Myocyte (in vitro differentiated cells): Measurements from ENCODE around the gene HBEGF. TPM values are rescaled to one million over a fixed set of nuclear protein-coding genes. Genes with fewer than 3 reads are reported as not detected.

Experiments
- DNase-seq: peaks from one replicate; pipeline ENCODE4 v3.0.0-alpha.2; 2012; ENCODE audit warnings: low read depth
- total RNA-seq: library from RNA; depleted of rRNA; stranded (reverse); fragments of >200 nt; gene quantifications from 2 replicates; pipeline ENCODE4 v1.2.3, GENCODE V29; 2014

The HBEGF gene
- total RNA-seq, 1 donor from 2014 or later: 10.2 TPM

GRCh38 chr5:140338336-140338735 is 8.1 kb downstream of the HBEGF start:
- DNase-seq: no peak

DNA sequence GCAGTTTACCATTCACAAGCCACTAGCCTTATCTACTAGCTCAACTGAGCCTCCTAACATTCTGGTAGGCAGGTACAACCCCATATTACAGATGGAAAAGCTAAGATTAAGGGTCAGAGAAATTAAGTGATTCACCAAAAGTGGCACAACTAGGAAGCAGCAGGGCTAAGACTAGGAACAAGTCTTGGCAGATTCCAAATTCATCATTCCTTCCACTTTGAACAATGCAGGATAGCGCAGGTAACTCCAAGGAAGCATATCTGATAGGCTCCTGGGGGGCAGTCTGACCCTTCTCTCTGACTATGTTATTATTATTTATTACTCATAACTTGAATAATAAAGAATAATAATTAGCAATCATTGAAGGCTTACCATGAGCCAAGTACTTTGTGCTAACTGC is 8.5 kb downstream of the HBEGF start:
- no peak for DNase-seq

DNA sequence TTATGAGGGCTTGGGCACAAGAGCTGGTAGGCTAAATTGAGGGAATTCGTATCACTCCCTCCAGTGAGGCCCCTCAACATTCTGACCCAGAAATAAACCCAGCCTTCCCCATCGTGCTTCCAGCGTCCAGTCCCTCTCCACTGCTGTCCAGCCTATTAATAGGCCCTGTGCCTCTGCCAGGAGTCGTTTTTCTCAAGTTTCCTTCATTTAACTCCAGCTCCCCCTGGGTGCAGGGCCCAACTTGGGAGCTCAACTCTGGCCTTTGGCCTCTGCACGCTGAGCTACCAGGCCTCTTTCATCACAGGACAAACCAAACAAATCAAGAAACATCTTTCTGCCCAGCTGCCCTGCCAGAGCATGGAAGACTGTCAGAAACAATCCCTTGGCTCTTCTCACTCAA is 10.0 kb downstream of the HBEGF start:
- DNase-seq: peak; percentile 23

DNA sequence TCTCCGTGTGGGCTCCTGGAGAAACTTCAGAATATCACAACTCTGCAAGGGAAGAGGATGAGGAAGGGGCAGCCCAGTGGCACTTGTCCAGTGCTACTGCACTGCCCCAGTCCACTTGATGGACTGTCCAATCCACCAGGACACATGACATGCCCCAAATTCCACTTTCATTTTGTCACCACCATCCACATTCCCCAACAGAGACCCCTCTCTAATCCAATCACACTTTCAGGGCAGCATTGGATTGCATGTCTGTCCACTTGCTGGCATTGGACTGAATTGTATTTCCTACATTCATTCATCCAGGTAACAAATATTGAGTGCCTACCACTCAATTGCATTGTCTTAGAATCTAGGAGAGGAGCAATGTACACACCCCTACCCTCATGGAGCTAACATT is 14.8 kb downstream of the HBEGF start:
- no peak for DNase-seq

GRCh38 chr5:140329739-140330481 is 16.5 kb downstream of the HBEGF start:
- DNase-seq: no peak

GRCh38 chr5:140328036-140328764 is 18.2 kb downstream of the HBEGF start:
- DNase-seq: no peak

- no peak for DNase-seq
Measured at GRCh38 chr5:140327589-140327988, 18.8 kb downstream of the HBEGF start.

DNA sequence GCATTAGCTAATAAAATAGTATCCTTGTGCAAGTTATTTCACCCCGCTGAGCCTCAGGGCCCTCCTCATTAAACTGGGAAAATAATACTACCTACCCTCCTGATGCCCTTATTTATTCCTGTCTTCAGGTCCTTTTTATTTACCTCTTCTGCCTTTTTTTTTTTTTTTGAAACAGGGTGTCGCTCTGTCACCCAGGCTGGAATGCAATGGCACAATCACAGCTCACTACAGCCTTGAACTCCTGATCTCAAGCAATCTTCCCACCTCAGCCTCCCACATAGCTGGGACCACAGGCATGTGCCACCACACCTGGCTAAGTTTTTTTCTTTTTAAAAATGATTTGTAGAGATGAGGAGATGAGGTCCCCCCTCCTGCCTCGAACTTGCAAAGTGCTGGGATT is 20.9 kb downstream of the HBEGF start:
- no peak for DNase-seq

DNA sequence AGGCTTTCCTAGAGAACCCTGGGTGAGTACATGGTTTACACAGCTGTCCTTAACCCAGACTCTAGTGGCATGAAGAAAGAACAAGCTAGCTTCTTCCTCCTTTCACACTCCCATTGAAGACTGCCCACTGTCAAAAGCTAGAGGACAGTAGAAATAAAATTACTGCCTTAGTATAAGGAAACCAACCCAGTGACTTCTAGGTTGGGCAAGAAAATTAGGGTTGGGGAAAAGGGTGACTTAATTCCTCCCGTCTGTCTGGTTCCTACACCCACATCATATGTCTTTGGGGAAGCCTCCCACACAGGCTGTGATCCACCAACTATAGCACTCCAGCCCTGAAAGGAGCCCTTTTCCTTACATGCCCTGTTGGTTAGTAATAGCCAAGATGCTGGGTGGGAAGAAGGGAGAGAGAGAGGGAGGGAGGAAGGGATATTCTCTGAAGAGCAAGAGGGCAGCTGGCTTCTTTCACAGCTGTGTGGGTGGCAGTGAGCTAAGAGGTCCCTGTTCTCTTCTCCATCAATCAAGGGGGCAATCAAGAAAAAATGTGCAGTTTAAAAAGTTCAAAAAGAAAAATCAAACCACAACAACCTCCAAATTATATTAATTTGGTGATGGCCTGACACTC is 21.7 kb downstream of the HBEGF start:
- DNase-seq: no peak

GRCh38 chr5:140324041-140324600 is 22.3 kb downstream of the HBEGF start:
- DNase-seq: no peak

DNA sequence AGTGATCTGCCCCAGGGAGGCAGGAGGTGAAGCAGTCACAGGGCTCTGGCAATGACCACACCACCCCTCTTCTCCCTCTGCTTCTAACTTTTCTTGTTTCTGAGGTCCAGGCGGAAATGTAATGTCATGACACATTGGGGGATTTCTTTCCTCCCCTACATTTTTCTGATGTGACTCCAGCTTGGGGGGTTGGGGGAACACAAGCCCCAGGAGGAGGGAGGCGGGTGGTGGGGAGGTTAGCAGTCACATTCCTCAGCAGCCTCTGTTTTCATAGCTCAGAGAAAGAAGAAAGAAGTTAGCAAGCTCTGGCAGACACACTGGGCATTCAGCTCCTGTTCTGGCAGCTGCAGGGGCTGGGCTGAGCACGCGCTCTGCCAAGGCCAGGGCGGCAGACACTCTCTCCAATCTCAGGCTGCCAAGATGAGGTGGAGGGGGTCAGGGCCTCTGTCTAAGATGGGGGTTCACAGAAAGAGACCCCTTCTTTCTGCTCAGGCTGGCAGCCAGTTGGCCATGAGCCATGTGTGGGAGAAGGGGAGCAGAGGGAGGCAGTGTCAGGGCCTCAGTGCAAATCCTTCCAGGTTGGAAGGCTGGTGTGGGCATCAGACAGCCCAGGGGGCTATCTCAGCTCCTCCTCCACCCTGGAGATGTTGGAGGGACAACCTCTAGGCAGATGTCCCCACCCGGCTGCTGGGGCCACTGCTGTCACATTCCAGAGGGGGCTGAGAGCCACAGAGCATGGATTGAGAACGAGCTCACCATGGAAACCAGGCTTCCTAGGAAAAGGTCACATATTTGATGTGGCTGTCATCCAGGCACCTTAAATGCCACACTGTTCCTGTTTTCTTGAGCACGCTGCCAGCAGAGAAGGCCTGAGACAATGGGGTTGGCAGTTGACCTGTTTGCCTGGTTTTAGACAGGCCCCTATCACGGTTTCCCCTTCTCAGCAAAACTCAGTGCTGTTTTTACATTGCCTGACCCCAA is 23.4 kb downstream of the HBEGF start:
- DNase-seq: peak; percentile 82

DNA sequence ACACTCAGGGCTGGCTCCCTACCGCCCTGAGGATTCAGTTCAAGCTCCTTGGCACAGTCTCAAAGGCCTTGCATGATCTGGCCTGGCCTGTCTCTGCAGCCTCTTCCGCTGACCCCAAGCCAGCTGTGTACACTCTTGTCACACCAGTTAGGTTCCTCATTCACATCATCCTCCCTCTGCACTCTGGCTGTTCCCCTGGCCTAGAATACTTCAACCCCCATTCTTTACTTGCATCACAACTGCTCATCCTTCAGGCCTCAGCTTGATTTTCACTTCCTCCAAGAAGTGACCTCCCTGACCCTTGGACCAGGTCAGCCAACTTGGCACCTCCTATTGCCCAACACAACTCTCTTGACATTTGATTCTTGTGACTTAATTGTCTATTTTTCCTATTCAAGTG is 24.6 kb downstream of the HBEGF start:
- DNase-seq: no peak

DNA sequence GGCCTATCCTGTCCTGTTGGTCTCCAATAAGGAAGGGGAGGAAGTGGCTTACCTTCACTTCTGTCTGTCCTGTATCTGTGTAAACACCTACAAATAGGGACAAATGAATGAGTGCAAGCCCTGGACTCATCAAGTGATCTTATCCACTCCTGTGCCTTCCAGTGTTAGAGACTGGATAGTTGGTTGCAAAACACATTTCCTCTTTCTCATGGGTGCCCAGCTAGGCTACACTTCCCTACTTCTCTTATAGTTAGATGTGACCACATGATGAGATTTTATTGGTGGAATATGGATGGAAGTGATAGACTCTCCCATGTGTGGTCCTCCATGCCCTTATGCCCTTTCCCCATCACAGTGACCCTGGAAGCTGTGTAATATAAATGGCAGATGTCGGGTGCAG is 26.6 kb downstream of the HBEGF start:
- DNase-seq: no peak

DNA sequence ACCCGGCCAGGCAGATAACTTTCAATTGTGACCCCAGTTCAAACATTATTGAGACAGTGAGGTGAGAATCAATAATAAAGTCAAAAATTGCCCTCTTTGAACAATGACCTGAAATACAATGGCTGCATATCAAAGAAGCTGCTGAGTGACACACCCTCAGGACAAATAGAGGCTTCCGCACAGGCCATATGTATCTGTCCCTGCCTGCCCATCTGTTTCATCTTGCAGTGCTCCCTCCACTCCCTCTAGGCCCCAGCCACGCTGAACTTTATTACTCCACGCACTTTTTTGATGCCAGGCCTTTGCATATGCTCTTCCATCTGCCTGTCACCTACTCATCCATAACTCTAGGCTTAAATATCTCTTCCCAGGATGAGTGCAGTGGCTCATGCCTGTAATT is 27.6 kb downstream of the HBEGF start:
- no peak for DNase-seq

GRCh38 chr5:140317859-140318258 is 28.5 kb downstream of the HBEGF start:
- no peak for DNase-seq

DNA sequence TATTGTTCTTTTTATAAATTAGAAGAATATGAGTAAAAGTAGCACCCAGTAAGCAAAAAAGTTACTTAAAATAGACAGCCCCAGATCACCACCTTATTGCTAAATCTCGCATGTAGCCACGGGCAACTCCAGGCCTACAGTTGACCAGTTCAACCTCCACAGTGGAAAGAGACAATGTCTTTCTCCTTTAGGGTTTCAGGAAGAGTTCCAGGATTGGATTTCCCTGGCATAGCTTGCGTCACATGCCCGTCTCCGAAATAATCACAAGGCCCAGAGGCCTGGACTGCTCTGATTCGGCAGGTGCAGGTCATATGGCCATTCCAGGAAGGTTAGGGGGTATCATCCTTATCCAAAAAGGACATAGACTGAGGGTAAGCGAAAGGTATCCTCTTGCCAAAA is 33.6 kb downstream of the HBEGF start:
- DNase-seq: no peak

- DNase-seq: no peak
Measured at GRCh38 chr5:140312067-140312790, 34.2 kb downstream of the HBEGF start.

GRCh38 chr5:140311011-140311467 is 35.4 kb downstream of the HBEGF start:
- DNase-seq: peak; percentile 59

GRCh38 chr5:140310434-140310833 is 36.0 kb downstream of the HBEGF start:
- DNase-seq: no peak

- no peak for DNase-seq
Measured at GRCh38 chr5:140309706-140310249, 36.6 kb downstream of the HBEGF start.
